ENCODE results near the gene GASK1A. TPM values are rescaled to one million over a fixed set of nuclear protein-coding genes. Genes with fewer than 3 reads are reported as not detected.

Gene GASK1A
- total RNA-seq, 1 donor from 2014 or later: 0.09 TPM

GRCh38 chr3:43090238-43090637 is 111.1 kb downstream of the GASK1A start:
- Histone ChIP-seq H2AFZ (ENCODE audit: low read depth, low read length) (no peak overlapping the region), H3K27ac (ENCODE audit: low read depth, low read length) (no peak overlapping the region), H3K36me3 (ENCODE audit: insufficient read depth, low read length) (no peaks in the 10 kb centered on the region), H3K9ac (ENCODE audit: low read length) (no peak overlapping the region), H3K79me2 (ENCODE audit: insufficient read depth, low read length) (no peaks in the 10 kb centered on the region), H3K4me2 (ENCODE audit: low read length) (no peak overlapping the region), H3K27me3 (ENCODE audit: insufficient read depth, low read length) (no peaks in the 10 kb centered on the region), H3K4me3 (ENCODE audit: insufficient read depth, low read depth, low read length) (no peak overlapping the region), H3K4me1 (ENCODE audit: insufficient read depth, low read length) (no peaks in the 10 kb centered on the region), H4K20me1 (ENCODE audit: insufficient read depth, low read length) (peaks cover 8% of the 10 kb centered on the region), H3K9me3 (ENCODE audit: insufficient read depth, low read depth, low read length) (no peaks in the 10 kb centered on the region)
- H3K27ac Mint-ChIP-seq (ENCODE audit: unreplicated experiment): no peak overlapping the region
- H3K27me3 Mint-ChIP-seq (ENCODE audit: low read depth, unreplicated experiment): no peaks in the 10 kb centered on the region
- FAIRE-seq: no peak
- no peak for DNase-seq (ENCODE audit: low read depth)
- no peaks in the 10 kb centered on the region for H3K9me3 Mint-ChIP-seq (ENCODE audit: unreplicated experiment)
- H3K36me3 Mint-ChIP-seq (ENCODE audit: low read depth, unreplicated experiment): peaks cover 1% of the 10 kb centered on the region
- TF ChIP-seq CTCF (IDR thresholded peaks at IDR 0.05; ENCODE audit: insufficient read depth, low read depth, low read length) (no peak), EZH2 (IDR thresholded peaks at IDR 0.05; ENCODE audit: insufficient read depth, low read length) (no peak)
- no peak overlapping the region for H3K4me3 Mint-ChIP-seq (ENCODE audit: unreplicated experiment)
- H3K4me1 Mint-ChIP-seq (ENCODE audit: low read depth, unreplicated experiment): peaks cover 6% of the 10 kb centered on the region

GRCh38 chr3:43091481-43091880 is 112.4 kb downstream of the GASK1A start:
- Mint-ChIP-seq H3K9me3 (ENCODE audit: unreplicated experiment) (no peaks in the 10 kb centered on the region), H3K4me1 (ENCODE audit: low read depth, unreplicated experiment) (peaks cover 4% of the 10 kb centered on the region), H3K4me3 (ENCODE audit: unreplicated experiment) (no peak overlapping the region), H3K27ac (ENCODE audit: unreplicated experiment) (no peak overlapping the region), H3K36me3 (ENCODE audit: low read depth, unreplicated experiment) (peaks cover 1% of the 10 kb centered on the region), H3K27me3 (ENCODE audit: low read depth, unreplicated experiment) (no peaks in the 10 kb centered on the region)
- H3K9ac ChIP-seq (ENCODE audit: low read length): no peak overlapping the region
- H3K36me3 ChIP-seq (ENCODE audit: insufficient read depth, low read length): no peaks in the 10 kb centered on the region
- H2AFZ ChIP-seq (ENCODE audit: low read depth, low read length): no peak overlapping the region
- no peaks in the 10 kb centered on the region for H3K27me3 ChIP-seq (ENCODE audit: insufficient read depth, low read length)
- H3K27ac ChIP-seq (ENCODE audit: low read depth, low read length): no peak overlapping the region
- H4K20me1 ChIP-seq (ENCODE audit: insufficient read depth, low read length): peaks cover 8% of the 10 kb centered on the region
- FAIRE-seq: no peak
- TF ChIP-seq CTCF (IDR thresholded peaks at IDR 0.05; ENCODE audit: insufficient read depth, low read depth, low read length) (no peak), EZH2 (IDR thresholded peaks at IDR 0.05; ENCODE audit: insufficient read depth, low read length) (no peak)
- no peaks in the 10 kb centered on the region for H3K9me3 ChIP-seq (ENCODE audit: insufficient read depth, low read depth, low read length)
- no peak overlapping the region for H3K4me3 ChIP-seq (ENCODE audit: insufficient read depth, low read depth, low read length)
- no peaks in the 10 kb centered on the region for H3K79me2 ChIP-seq (ENCODE audit: insufficient read depth, low read length)
- no peak for DNase-seq (ENCODE audit: low read depth)
- no peak overlapping the region for H3K4me2 ChIP-seq (ENCODE audit: low read length)
- no peaks in the 10 kb centered on the region for H3K4me1 ChIP-seq (ENCODE audit: insufficient read depth, low read length)

- H3K9me3 Mint-ChIP-seq (ENCODE audit: unreplicated experiment): no peaks in the 10 kb centered on the region
Measured at GRCh38 chr3:43093006-43093405, 113.9 kb downstream of the GASK1A start.

More at GRCh38 chr3:43093006-43093405, 113.9 kb downstream of the GASK1A start:
- no peak overlapping the region for H3K4me2 ChIP-seq (ENCODE audit: low read length)
- Mint-ChIP-seq H3K27me3 (ENCODE audit: low read depth, unreplicated experiment) (no peaks in the 10 kb centered on the region), H3K36me3 (ENCODE audit: low read depth, unreplicated experiment) (peaks cover 1% of the 10 kb centered on the region), H3K4me3 (ENCODE audit: unreplicated experiment) (no peak overlapping the region), H3K27ac (ENCODE audit: unreplicated experiment) (no peak overlapping the region), H3K4me1 (ENCODE audit: low read depth, unreplicated experiment) (no peaks in the 10 kb centered on the region)
- H3K27me3 ChIP-seq (ENCODE audit: insufficient read depth, low read length): no peaks in the 10 kb centered on the region
- no peak for TF ChIP-seq CTCF (IDR thresholded peaks at IDR 0.05; ENCODE audit: insufficient read depth, low read depth, low read length)
- no peak for TF ChIP-seq EZH2 (IDR thresholded peaks at IDR 0.05; ENCODE audit: insufficient read depth, low read length)
- peaks cover 8% of the 10 kb centered on the region for H4K20me1 ChIP-seq (ENCODE audit: insufficient read depth, low read length)
- no peaks in the 10 kb centered on the region for H3K9me3 ChIP-seq (ENCODE audit: insufficient read depth, low read depth, low read length)
- DNase-seq (ENCODE audit: low read depth): no peak
- H3K27ac ChIP-seq (ENCODE audit: low read depth, low read length): no peak overlapping the region
- no peak overlapping the region for H3K4me3 ChIP-seq (ENCODE audit: insufficient read depth, low read depth, low read length)
- no peaks in the 10 kb centered on the region for H3K79me2 ChIP-seq (ENCODE audit: insufficient read depth, low read length)
- FAIRE-seq: no peak
- no peak overlapping the region for H2AFZ ChIP-seq (ENCODE audit: low read depth, low read length)
- no peak overlapping the region for H3K9ac ChIP-seq (ENCODE audit: low read length)
- H3K4me1 ChIP-seq (ENCODE audit: insufficient read depth, low read length): no peaks in the 10 kb centered on the region
- no peaks in the 10 kb centered on the region for H3K36me3 ChIP-seq (ENCODE audit: insufficient read depth, low read length)

Data from astrocyte (in vitro differentiated cells and primary cell).